ENCODE data around the gene TMEM205.

TMEM205 gene

GRCh38 chr19:11365557-11366117, 19.6 kb upstream of the TMEM205 start:
- DNase-seq (ENCODE audit: extremely low spot score), result no peak
- TF ChIP-seq SP1 (IDR thresholded peaks at IDR 0.05), result no peak
- no peak for TF ChIP-seq ZNF384 (IDR thresholded peaks at IDR 0.05)
- TF ChIP-seq NFRKB (IDR thresholded peaks at IDR 0.05), result no peak
- TF ChIP-seq FOXA1 (IDR thresholded peaks at IDR 0.05), result no peak
- TF ChIP-seq FOXM1 (IDR thresholded peaks at IDR 0.05; ENCODE audit: borderline replicate concordance), result no peak
- no peak for TF ChIP-seq CTBP1 (IDR thresholded peaks at IDR 0.05; ENCODE audit: borderline replicate concordance)
- TF ChIP-seq BHLHE40 (IDR thresholded peaks at IDR 0.05; ENCODE audit: borderline replicate concordance), result no peak
- TF ChIP-seq TARDBP (IDR thresholded peaks at IDR 0.05), result no peak
- TF ChIP-seq L3MBTL2 (conservative IDR thresholded peaks at IDR 0.05), result no peak
- no peak for TF ChIP-seq FOXK2 (IDR thresholded peaks at IDR 0.05)
- no peak for TF ChIP-seq SUZ12 (IDR thresholded peaks at IDR 0.05)
- no peak for TF ChIP-seq ARNT (IDR thresholded peaks at IDR 0.05)
- TF ChIP-seq ELF4 (IDR thresholded peaks at IDR 0.05), result no peak
- TF ChIP-seq PKNOX1 (IDR thresholded peaks at IDR 0.05), result no peak
- TF ChIP-seq LEF1 (IDR thresholded peaks at IDR 0.05; ENCODE audit: borderline replicate concordance), result no peak
- no peak for TF ChIP-seq HDGF (IDR thresholded peaks at IDR 0.05; ENCODE audit: borderline replicate concordance)
- POLR2A ChIA-PET, result no interaction called here
- CTCF ChIA-PET, result no interaction called here

- ChIA-PET CTCF (no interaction called here), POLR2A (no interaction called here)
Observed at GRCh38 chr19:11364935-11365334, 18.9 kb upstream of the TMEM205 start.

GRCh38 chr19:11364296-11364904, 18.3 kb upstream of the TMEM205 start:
- TF ChIP-seq L3MBTL2 (conservative IDR thresholded peaks at IDR 0.05), result no peak
- no peak for TF ChIP-seq HDGF (IDR thresholded peaks at IDR 0.05; ENCODE audit: borderline replicate concordance)
- no peak for TF ChIP-seq FOXA1 (IDR thresholded peaks at IDR 0.05)
- ChIA-PET CTCF (no interaction called here), POLR2A (no interaction called here)
- DNase-seq (ENCODE audit: extremely low spot score), result no peak

More at GRCh38 chr19:11364935-11365334, 18.9 kb upstream of the TMEM205 start:
- no peak for TF ChIP-seq ARNT (IDR thresholded peaks at IDR 0.05)
- no peak for TF ChIP-seq TARDBP (IDR thresholded peaks at IDR 0.05)
- no peak for TF ChIP-seq SP1 (IDR thresholded peaks at IDR 0.05)
- no peak for TF ChIP-seq ZNF384 (IDR thresholded peaks at IDR 0.05)
- no peak for TF ChIP-seq HDGF (IDR thresholded peaks at IDR 0.05; ENCODE audit: borderline replicate concordance)
- TF ChIP-seq FOXK2 (IDR thresholded peaks at IDR 0.05), result no peak
- TF ChIP-seq L3MBTL2 (conservative IDR thresholded peaks at IDR 0.05), result no peak
- no peak for DNase-seq (ENCODE audit: extremely low spot score)

GRCh38 chr19:11363881-11364280, 17.8 kb upstream of the TMEM205 start:
- ChIA-PET POLR2A (interaction anchor here (1.0 kb wide), 1 partner anchor 11 kb away, joined by 4 read pairs; the partner anchor contains the start of gene SWSAP1), CTCF (no interaction called here)
- DNase-seq (ENCODE audit: extremely low spot score), result no peak
- TF ChIP-seq SUZ12 (IDR thresholded peaks at IDR 0.05), result no peak
- TF ChIP-seq NFRKB (IDR thresholded peaks at IDR 0.05), result no peak
- TF ChIP-seq ARNT (IDR thresholded peaks at IDR 0.05), result no peak
- TF ChIP-seq FOXK2 (IDR thresholded peaks at IDR 0.05), result no peak
- no peak for TF ChIP-seq CTBP1 (IDR thresholded peaks at IDR 0.05; ENCODE audit: borderline replicate concordance)
- no peak for TF ChIP-seq SP1 (IDR thresholded peaks at IDR 0.05)
- no peak for TF ChIP-seq ELF4 (IDR thresholded peaks at IDR 0.05)
- TF ChIP-seq ZNF384 (IDR thresholded peaks at IDR 0.05), result no peak
- no peak for TF ChIP-seq LEF1 (IDR thresholded peaks at IDR 0.05; ENCODE audit: borderline replicate concordance)
- no peak for TF ChIP-seq TARDBP (IDR thresholded peaks at IDR 0.05)
- no peak for TF ChIP-seq HDGF (IDR thresholded peaks at IDR 0.05; ENCODE audit: borderline replicate concordance)
- TF ChIP-seq PKNOX1 (IDR thresholded peaks at IDR 0.05), result no peak
- TF ChIP-seq FOXM1 (IDR thresholded peaks at IDR 0.05; ENCODE audit: borderline replicate concordance), result no peak
- no peak for TF ChIP-seq BHLHE40 (IDR thresholded peaks at IDR 0.05; ENCODE audit: borderline replicate concordance)
- TF ChIP-seq FOXA1 (IDR thresholded peaks at IDR 0.05), result no peak
- TF ChIP-seq L3MBTL2 (conservative IDR thresholded peaks at IDR 0.05), result no peak

GRCh38 chr19:11361771-11362731, 16.0 kb upstream of the TMEM205 start:
- POLR2A ChIA-PET, result interaction anchor here (0.9 to 1.8 kb wide), 4 partner anchors 12 to 65 kb away, joined by 3 to 14 read pairs (median 4); partner anchors contain the start of genes CCDC159, SWSAP1, TMEM205 and TSPAN16
- CTCF ChIA-PET, result interaction anchor here (1.1 kb wide), 1 partner anchor 19 kb away, joined by 5 read pairs; no protein-coding TSS in a partner anchor
- no peak for DNase-seq (ENCODE audit: extremely low spot score)
- TF ChIP-seq ARNT (IDR thresholded peaks at IDR 0.05) (no peak), FOXA1 (IDR thresholded peaks at IDR 0.05) (no peak), SP1 (IDR thresholded peaks at IDR 0.05) (no peak), ELF4 (IDR thresholded peaks at IDR 0.05) (no peak), HDGF (IDR thresholded peaks at IDR 0.05; ENCODE audit: borderline replicate concordance) (no peak), TARDBP (IDR thresholded peaks at IDR 0.05) (no peak), FOXM1 (IDR thresholded peaks at IDR 0.05; ENCODE audit: borderline replicate concordance) (no peak)

All from HEK293T (cell line).